Heart left ventricle (tissue), 16 donors: Measurements from ENCODE around the gene FBXO39. TPM values are rescaled to one million over a fixed set of nuclear protein-coding genes. Genes with fewer than 3 reads are reported as not detected.

Experiments
- ATAC-seq, 4 donors: fragments of 200-7000 bp; cut with Tn5 transposase; one replicate each; pipeline ENCODE4 v1.9.1; 2020 to 2022; ENCODE audit warnings: moderate library complexity in 4 of 4, mild to moderate bottlenecking in 3 of 4, moderate number of reproducible peaks in 1 of 4
- DNase-seq, 5 donors: peaks; one replicate each; pipeline ENCODE4 v3.0.0-alpha.2; 2020
- H3K27ac ChIP-seq, 12 donors: fragments of 200-600 bp; sonication (generic) in 4 of 12; one replicate each; pipeline versions ENCODE4 v1.5.0 to v1.8.0; 2016 to 2022; ENCODE audit warnings: mild to moderate bottlenecking in 2 of 12
- H3K27me3 ChIP-seq, 9 donors: fragments of 200-600 bp; sonication (generic) in 2 of 9; one replicate each; pipeline versions ENCODE4 v1.5.1 to v1.8.0; 2016 to 2022; ENCODE audit warnings: mild to moderate bottlenecking in 3 of 9
- H3K36me3 ChIP-seq, 9 donors: fragments of 200-600 bp; sonication (generic) in 2 of 9; one replicate each; pipeline versions ENCODE4 v1.5.0 to v1.8.0; 2018 to 2022; ENCODE audit warnings: mild to moderate bottlenecking in 2 of 9
- H3K4me1 ChIP-seq, 12 donors: fragments of 200-600 bp; sonication (generic) in 4 of 12; one replicate each; pipeline versions ENCODE4 v1.5.0 to v1.8.0; 2016 to 2022; ENCODE audit warnings: mild to moderate bottlenecking in 3 of 12
- H3K4me3 ChIP-seq, 12 donors: fragments of 200-600 bp; sonication (generic) in 4 of 12; one replicate each; pipeline versions ENCODE4 v1.5.0 to v1.8.0; 2017 to 2022; ENCODE audit warnings: mild to moderate bottlenecking in 9 of 12, moderate library complexity in 4 of 12
- H3K9me3 ChIP-seq, 12 donors: fragments of 200-600 bp; sonication (generic) in 4 of 12; one replicate each; pipeline versions ENCODE4 v1.5.0 to v1.8.0; 2016 to 2022; ENCODE audit warnings: mild to moderate bottlenecking in 1 of 12
- POLR2A ChIP-seq, 2 donors: fragments of 450-650 bp; IDR thresholded peaks; one replicate each; pipeline ENCODE4 v1.6.1; 2017; ENCODE audit warnings: antibody characterized with exemption in 2 of 2, mild to moderate bottlenecking in 2 of 2, moderate library complexity in 2 of 2
- WGBS, 4 donors: extraction: QIAGEN DNeasy Blood & Tissue Kit in 2 of 4; methylation state at CpG; one replicate each; pipeline versions ENCODE4 v1.1.5 to v1.1.7; 2013 to 2018; 5-methylcytosine and 5-hydroxymethylcytosine counted together
- intact Hi-C, 10 donors: fragments of 100-400 bp; cut with DNase I; formaldehyde crosslinking; loops; one replicate each; pipeline versions ENCODE4 v1.11.1 to v1.14.2; 2022
- polyA plus RNA-seq, 2 donors: library from polyadenylated mRNA; stranded (reverse); fragments of 200-250 nt; gene quantifications; one replicate each; pipeline ENCODE4 v1.2.3, GENCODE V29; 2013
- total RNA-seq, 9 donors: library from RNA; depleted of rRNA in 2 of 9; stranded (reverse); fragments of >200 nt in 2 of 9; fragmentation: NEBNext Ultra II Directional in 3 of 9; extraction: Animal tissue kit (Norgen Biotek cat#: 25700) in 3 of 9; gene quantifications; one replicate each; pipeline versions ENCODE4 v1.1.0 to v1.2.4, GENCODE V29; 2016 to 2023
- TF ChIP-seq, protein P1 (sequence below), 12 donors: fragments of 200-600 bp; sonication (generic) in 4 of 12; IDR thresholded peaks; one replicate each; pipeline versions ENCODE4 v1.5.0 to v1.8.0; 2018 to 2022; ENCODE audit warnings: antibody characterized with exemption in 12 of 12, mild to moderate bottlenecking in 5 of 12
- donor health status: ischemic (EF 13 %, LVEDD 7.1; RV severe dilation, severe dysfunction).
- donor health status: healthy with polysubstance abuse.
- donor health status: DM: no; HTN: yes; CAD: no.
- donor health status: DM: no; HTN: no; CAD: no.
- donor health status: ischemic (EF 25% LVEDD 6.9; RV normal size, moderate dysfunction).
- donor health status: ischemic (EF 25% LVEDD 5.7; RV mildly dilated, moderate dysfunction).
- donor health status: healthy.
- donor health status: DM: yes; HTN: yes; CAD: no.
- donor health status: ischemic (EF 35%, LVEDD 5.7; RV mildly dilated, moderate dysfunction).
- donor health status: nonischemic (EF 11% LVEDD 7.7; RV severe dilation, severe dysfunction).
- donor health status: DM: yes; HTN: yes; CAD: no.
- donor health status: PGD.
- donor health status: ischemic (EF 29% LVEDD 5.4; RV normal size, mild dysfunction).
- donor health status: nonischemic (EF 23%, LVEDD 6.1; RV moderate dilation, normal function).

The FBXO39 gene
- total and polyA plus RNA-seq, 11 donors = 0.14 to 0.20 (median 0.19) TPM; not detected in 7

GRCh38 chr17:6818938-6819337, 42.9 kb downstream of the FBXO39 start:
- DNase-seq (no peak), ATAC-seq (no peak)
- Histone ChIP-seq H3K27ac (no peak overlapping the region), H3K4me3 (no peak overlapping the region), H3K9me3 (peaks cover 0 to 15% (median 0%) of the 10 kb centered on the region in 12 donors), H3K27me3 (peaks cover 0 to 6% (median 0%) of the 10 kb centered on the region in 9 donors), H3K36me3 (no peaks in the 10 kb centered on the region), H3K4me1 (no peaks in the 10 kb centered on the region)
- intact Hi-C loops = no loop called here
- TF ChIP-seq, protein P1, sequence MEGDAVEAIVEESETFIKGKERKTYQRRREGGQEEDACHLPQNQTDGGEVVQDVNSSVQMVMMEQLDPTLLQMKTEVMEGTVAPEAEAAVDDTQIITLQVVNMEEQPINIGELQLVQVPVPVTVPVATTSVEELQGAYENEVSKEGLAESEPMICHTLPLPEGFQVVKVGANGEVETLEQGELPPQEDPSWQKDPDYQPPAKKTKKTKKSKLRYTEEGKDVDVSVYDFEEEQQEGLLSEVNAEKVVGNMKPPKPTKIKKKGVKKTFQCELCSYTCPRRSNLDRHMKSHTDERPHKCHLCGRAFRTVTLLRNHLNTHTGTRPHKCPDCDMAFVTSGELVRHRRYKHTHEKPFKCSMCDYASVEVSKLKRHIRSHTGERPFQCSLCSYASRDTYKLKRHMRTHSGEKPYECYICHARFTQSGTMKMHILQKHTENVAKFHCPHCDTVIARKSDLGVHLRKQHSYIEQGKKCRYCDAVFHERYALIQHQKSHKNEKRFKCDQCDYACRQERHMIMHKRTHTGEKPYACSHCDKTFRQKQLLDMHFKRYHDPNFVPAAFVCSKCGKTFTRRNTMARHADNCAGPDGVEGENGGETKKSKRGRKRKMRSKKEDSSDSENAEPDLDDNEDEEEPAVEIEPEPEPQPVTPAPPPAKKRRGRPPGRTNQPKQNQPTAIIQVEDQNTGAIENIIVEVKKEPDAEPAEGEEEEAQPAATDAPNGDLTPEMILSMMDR (IDR thresholded peaks at IDR 0.05) = no peak
- TF ChIP-seq POLR2A (IDR thresholded peaks at IDR 0.05) = no peak
- WGBS, 4 donors = 84 to 96% (median 91%) methylated on average over 3 of the region's 3 CpGs

DNA sequence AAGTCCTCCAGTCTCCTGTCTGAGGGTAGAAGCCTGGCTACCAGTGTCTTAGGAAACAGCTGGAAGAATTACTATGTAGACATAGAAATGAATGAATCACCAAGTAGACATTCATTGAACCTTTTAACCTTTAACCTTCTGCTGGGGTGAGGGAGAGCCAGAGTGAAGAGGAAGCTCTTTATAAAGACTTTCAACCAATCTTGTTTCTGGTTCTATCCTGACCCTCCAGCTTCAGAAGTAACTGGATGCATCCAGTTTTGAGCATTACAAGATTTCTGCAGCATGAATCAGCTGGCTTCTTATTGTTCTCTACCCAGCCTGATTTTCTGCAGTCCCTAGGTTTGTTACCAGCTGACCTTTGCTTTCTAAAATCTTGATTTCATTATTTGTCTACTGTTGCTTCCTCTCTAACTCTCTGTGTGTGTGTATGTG, 47.0 kb downstream of the FBXO39 start:
- Histone ChIP-seq H3K4me3 (no peak overlapping the region), H3K4me1 (no peaks in the 10 kb centered on the region), H3K9me3 (peaks cover 0 to 11% (median 0%) of the 10 kb centered on the region in 12 donors), H3K27ac (no peak overlapping the region), H3K36me3 (no peaks in the 10 kb centered on the region), H3K27me3 (peaks cover 0 to 7% (median 3%) of the 10 kb centered on the region in 9 donors)
- intact Hi-C loops = no loop called here
- no peak for DNase-seq
- TF ChIP-seq POLR2A (IDR thresholded peaks at IDR 0.05) = no peak
- TF ChIP-seq, protein P1 (IDR thresholded peaks at IDR 0.05) = no peak
- ATAC-seq = no peak

- intact Hi-C loops = loop anchor here in 3 of 10 donors (5.0 to 10.0 kb wide), 3 partner anchors 76 to 174 kb away; partner anchors contain the start of gene XAF1 (in 1 of the 3)
- no peak for ATAC-seq
- TF ChIP-seq POLR2A (IDR thresholded peaks at IDR 0.05) = no peak
- TF ChIP-seq, protein P1 (IDR thresholded peaks at IDR 0.05) = no peak
Observed at GRCh38 chr17:6830383-6830986, 54.5 kb downstream of the FBXO39 start.

GRCh38 chr17:6831661-6832263, 55.7 kb downstream of the FBXO39 start, which contains the start of gene TEKT1:
TEKT1 (minus strand) TSS chr17:6831729; CDS start chr17:6830376, 1,353 bp downstream.
- H3K27me3 ChIP-seq = peaks cover 4 to 82% (median 46%) of the 10 kb centered on the region in 9 donors
- ATAC-seq (peak in 3 of 4 donors; percentile 81 to 94 (median 81)), DNase-seq (peak; percentile 66 to 84 (median 69))
- H3K27ac ChIP-seq = no peak within 1 kb of the TSS
- 3 to 8% (median 4%) methylated on average over 25 to 35 of the region's 35 CpGs for WGBS, 4 donors
- intact Hi-C loops = loop anchor here in 3 of 10 donors (5.0 to 10.0 kb wide), 3 partner anchors 77 to 173 kb away; partner anchors contain the start of gene XAF1 (in 1 of the 3)
- H3K4me3 ChIP-seq = peak within 1 kb of the TSS in 10 of 12 donors; percentile 5 to 49 (median 33)
- TF ChIP-seq POLR2A (IDR thresholded peaks at IDR 0.05) = no peak
- TF ChIP-seq, protein P1 (IDR thresholded peaks at IDR 0.05) = no peak
- H3K9me3 ChIP-seq = no peaks in the 10 kb centered on the region
- H3K4me1 ChIP-seq = peaks cover 0 to 11% (median 5%) of the 10 kb centered on the region in 12 donors
- H3K36me3 ChIP-seq = no peaks in the 10 kb centered on the region

More at GRCh38 chr17:6830383-6830986, 54.5 kb downstream of the FBXO39 start:
- Histone ChIP-seq H3K27me3 (peaks cover 4 to 75% (median 46%) of the 10 kb centered on the region in 9 donors), H3K4me1 (peaks cover 0 to 11% (median 5%) of the 10 kb centered on the region in 12 donors), H3K9me3 (no peaks in the 10 kb centered on the region), H3K36me3 (no peaks in the 10 kb centered on the region), H3K4me3 (no peak overlapping the region), H3K27ac (no peak overlapping the region)
- DNase-seq = no peak
- 71 to 74% (median 72%) methylated on average over 7 of the region's 7 CpGs for WGBS, 4 donors
